Lower leg skin (tissue), 3 donors: ENCODE results near the gene C19orf81.

Source experiments
- POLR2A ChIP-seq, 2 donors: fragments of 450-650 bp; IDR thresholded peaks; one replicate each; pipeline ENCODE4 v1.6.1; 2016 to 2017; ENCODE audit warnings: antibody characterized with exemption in 2 of 2, mild to moderate bottlenecking in 1 of 2, moderate library complexity in 1 of 2
- TF ChIP-seq, protein P1 (sequence below), 3 donors: fragments of 450-650 bp; IDR thresholded peaks; one replicate each; pipeline ENCODE4 v1.5.1; 2016; ENCODE audit warnings: antibody characterized with exemption in 3 of 3, mild to moderate bottlenecking in 3 of 3, moderate library complexity in 2 of 3

GRCh38 chr19:50676625-50677197 is 27.5 kb downstream of the C19orf81 start:
- TF ChIP-seq, protein P1, sequence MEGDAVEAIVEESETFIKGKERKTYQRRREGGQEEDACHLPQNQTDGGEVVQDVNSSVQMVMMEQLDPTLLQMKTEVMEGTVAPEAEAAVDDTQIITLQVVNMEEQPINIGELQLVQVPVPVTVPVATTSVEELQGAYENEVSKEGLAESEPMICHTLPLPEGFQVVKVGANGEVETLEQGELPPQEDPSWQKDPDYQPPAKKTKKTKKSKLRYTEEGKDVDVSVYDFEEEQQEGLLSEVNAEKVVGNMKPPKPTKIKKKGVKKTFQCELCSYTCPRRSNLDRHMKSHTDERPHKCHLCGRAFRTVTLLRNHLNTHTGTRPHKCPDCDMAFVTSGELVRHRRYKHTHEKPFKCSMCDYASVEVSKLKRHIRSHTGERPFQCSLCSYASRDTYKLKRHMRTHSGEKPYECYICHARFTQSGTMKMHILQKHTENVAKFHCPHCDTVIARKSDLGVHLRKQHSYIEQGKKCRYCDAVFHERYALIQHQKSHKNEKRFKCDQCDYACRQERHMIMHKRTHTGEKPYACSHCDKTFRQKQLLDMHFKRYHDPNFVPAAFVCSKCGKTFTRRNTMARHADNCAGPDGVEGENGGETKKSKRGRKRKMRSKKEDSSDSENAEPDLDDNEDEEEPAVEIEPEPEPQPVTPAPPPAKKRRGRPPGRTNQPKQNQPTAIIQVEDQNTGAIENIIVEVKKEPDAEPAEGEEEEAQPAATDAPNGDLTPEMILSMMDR (IDR thresholded peaks at IDR 0.05), result no peak
- no peak for TF ChIP-seq POLR2A (IDR thresholded peaks at IDR 0.05)
